Measurements from ENCODE around the gene PITX1.

The PITX1 gene

DNA sequence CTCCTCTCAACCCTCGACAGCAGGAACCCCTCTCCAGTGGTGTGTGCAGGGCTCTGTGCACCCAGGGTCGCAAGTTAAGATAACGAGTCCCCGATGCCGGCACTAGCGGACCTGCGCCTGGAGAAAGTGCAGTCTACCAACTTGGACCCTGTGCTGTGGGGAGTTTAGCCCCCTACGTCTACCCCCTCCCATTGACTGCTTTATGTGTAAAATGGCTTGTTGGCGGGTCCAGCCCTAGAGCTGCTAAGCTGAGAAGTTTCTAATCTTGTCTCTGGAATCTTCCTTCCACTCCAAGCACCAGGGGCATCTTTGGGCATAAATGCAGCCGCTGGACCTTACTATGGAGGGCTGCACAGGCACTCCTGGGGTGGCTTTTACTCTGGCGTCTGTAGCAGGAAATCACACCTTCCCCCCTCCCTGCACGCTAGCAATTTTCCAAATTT is 7.1 kb upstream of the PITX1 start:
- Mint-ChIP-seq H3K27ac (no peak overlapping the region), H3K9me3 (no peaks in the 10 kb centered on the region), H3K27me3 (ENCODE audit: low read depth) (peaks cover 87% of the 10 kb centered on the region), H3K4me3 (no peak overlapping the region), H3K4me1 (ENCODE audit: low read depth) (no peaks in the 10 kb centered on the region), H3K36me3 (ENCODE audit: low read depth) (no peaks in the 10 kb centered on the region)
- no peak for DNase-seq (ENCODE audit: low spot score)

DNA sequence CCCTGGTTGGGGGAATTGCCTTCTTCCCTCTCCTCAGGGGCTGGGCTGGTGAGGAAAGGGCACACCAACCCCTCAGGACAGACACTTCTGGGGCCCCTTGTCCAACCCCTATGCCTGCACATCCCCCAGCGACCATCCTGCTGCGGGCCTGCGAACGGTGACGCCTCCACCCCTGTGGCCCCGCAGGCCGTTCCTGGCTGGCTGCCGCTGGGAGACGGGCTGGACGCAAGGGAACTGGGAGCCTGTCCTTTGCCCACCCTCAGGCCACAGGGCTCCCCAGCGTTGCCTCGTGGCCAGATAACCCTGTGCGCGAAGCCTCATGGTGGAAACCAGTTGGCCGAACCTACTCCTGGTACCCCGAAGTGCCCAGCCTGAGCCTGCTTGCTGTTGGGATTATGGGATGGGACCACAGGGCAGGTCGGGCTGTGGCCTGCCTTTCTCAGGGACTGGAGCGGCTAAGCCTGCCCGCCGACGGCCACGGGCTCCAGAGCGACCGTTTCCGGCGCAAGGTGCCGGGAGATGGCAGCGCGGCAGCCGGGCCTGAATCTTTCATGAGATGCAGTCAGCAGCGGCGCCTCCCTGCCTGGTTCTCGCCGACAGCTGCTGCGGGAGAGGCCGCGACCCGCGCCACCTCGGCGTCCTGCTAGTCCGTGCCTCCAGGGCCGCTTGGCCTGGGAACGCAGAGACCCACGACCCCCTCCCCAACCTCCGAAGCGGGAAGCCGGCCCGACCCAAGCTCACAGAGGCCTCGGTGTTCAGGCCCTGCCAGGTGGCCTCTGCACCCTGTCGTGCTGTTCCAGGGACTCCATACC is 6.5 kb upstream of the PITX1 start:
- DNase-seq (ENCODE audit: low spot score), result no peak
- H3K4me3 Mint-ChIP-seq, result no peak overlapping the region
- H3K9me3 Mint-ChIP-seq, result no peaks in the 10 kb centered on the region
- H3K27me3 Mint-ChIP-seq (ENCODE audit: low read depth), result peaks cover 88% of the 10 kb centered on the region
- no peak overlapping the region for H3K27ac Mint-ChIP-seq
- H3K4me1 Mint-ChIP-seq (ENCODE audit: low read depth), result no peaks in the 10 kb centered on the region
- H3K36me3 Mint-ChIP-seq (ENCODE audit: low read depth), result no peaks in the 10 kb centered on the region

DNA sequence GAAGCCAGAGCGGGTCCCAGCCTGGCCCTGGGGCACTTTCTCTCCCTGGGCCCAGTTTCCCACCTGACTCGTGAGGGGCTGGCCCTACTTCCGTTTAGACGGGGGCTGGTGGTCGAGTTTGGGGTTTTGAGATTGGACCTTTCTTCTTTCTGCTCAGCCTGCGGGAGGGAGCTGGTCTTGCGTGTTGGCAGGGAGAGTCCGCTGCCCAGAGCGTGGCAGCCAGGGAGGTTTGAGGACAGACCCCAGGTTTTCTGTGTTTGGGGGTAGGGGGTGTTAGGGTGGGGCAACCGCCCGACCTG is 6.0 kb upstream of the PITX1 start:
- H3K36me3 Mint-ChIP-seq (ENCODE audit: low read depth), result no peaks in the 10 kb centered on the region
- peaks cover 89% of the 10 kb centered on the region for H3K27me3 Mint-ChIP-seq (ENCODE audit: low read depth)
- H3K9me3 Mint-ChIP-seq, result no peaks in the 10 kb centered on the region
- no peak overlapping the region for H3K4me3 Mint-ChIP-seq
- no peak for DNase-seq (ENCODE audit: low spot score)
- H3K27ac Mint-ChIP-seq, result no peak overlapping the region
- H3K4me1 Mint-ChIP-seq (ENCODE audit: low read depth), result peaks cover 1% of the 10 kb centered on the region

DNA sequence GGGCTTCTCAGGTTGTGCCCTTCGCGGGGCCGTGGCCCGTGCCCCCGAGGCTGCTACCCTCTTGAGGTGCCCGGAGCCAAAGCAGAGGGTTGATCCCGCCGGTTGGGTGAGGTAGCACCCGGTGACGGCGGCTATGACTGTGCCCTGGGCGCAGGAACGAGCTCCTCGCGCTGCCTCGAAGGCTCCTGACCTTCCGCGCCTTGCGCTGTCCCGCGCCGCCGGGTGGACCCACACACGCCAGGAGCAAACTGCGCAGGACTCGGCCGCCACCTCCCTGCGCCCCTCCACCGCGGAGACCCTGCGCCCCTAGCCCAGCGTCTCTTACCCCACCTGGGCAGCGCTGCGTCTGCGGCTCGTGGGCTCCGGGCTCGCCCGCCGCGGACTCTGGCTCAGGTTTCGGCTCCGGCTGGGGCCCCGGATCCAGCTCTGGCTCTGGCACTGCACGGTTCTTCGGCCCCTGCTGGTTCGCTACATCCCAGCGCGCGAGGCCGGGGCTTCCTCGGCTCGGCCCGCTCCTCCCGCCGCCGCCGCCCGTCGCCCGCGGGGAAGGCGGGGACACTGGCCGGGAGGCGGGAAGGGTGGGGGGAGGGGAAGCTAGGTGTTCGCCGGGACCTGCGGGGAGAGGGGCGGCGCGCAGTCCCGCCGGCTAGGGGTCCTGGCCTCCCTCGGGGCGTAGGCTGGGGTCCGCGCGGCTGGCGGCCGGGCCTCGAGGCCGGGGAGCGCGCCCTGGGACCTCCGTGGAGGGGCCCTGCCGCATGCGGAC is 5.4 kb upstream of the PITX1 start:
- Mint-ChIP-seq H3K9me3 (no peaks in the 10 kb centered on the region), H3K27me3 (ENCODE audit: low read depth) (peaks cover 88% of the 10 kb centered on the region), H3K27ac (no peak overlapping the region), H3K4me1 (ENCODE audit: low read depth) (peaks cover 4% of the 10 kb centered on the region), H3K36me3 (ENCODE audit: low read depth) (no peaks in the 10 kb centered on the region), H3K4me3 (no peak overlapping the region)
- DNase-seq (ENCODE audit: low spot score), result no peak

DNA sequence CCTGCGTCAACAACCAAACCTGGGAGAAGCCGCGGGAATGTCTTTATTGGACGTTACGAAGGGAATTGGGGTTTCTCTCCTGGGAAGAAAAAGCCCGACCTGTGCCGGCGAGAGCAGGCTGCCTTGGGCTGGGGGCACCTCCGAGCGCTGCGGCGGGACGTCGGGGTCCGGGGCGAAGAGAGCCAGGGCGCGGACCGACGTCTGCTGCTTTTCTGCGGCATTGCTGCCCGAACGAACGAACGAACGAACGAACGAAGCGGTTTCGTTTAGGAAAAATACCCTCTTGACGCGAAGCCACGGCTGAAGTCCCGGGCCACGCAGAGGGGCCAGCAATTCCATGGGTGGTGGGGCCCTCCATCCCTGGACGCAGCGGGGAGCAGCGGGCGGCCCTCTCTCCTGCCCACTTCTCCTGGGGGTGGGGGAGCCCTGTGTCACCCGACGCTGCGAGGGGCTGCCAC is 4.8 kb upstream of the PITX1 start:
- Mint-ChIP-seq H3K4me1 (ENCODE audit: low read depth) (peaks cover 6% of the 10 kb centered on the region), H3K27me3 (ENCODE audit: low read depth) (peaks cover 84% of the 10 kb centered on the region), H3K27ac (no peak overlapping the region), H3K4me3 (no peak overlapping the region), H3K36me3 (ENCODE audit: low read depth) (no peaks in the 10 kb centered on the region), H3K9me3 (no peaks in the 10 kb centered on the region)
- DNase-seq (ENCODE audit: low spot score), result no peak

DNA sequence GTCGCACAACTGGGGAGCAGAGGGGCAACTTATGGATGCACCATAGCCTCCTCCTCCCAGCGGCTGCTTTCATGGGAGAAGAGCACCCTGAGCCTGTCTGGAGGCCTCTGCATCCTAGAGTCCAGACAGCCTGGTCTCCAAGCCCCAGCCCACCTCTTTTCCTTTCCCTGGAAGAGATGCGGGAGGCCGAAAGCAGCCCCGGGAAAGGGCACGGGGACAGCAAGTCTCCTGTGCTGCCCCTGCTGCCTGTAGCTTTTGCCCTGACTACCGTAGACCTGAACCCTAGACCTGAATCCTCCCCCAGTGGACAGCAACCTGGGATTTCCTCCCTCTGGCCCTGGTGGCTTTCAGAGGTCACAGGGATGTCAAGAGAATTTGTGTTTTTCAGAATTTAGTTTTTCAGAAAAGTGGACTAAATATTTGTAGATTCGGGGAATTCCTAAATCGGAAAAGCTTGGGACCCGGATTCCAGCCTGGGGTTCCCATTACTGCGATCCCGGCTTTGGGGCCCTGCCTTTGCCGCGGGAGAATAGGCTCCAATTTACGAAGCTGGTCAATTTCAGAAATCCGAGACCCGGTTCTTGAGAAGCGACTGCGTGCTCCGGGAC is 4.3 kb upstream of the PITX1 start:
- H3K4me3 Mint-ChIP-seq, result no peak overlapping the region
- no peaks in the 10 kb centered on the region for H3K9me3 Mint-ChIP-seq
- H3K27ac Mint-ChIP-seq, result no peak overlapping the region
- H3K36me3 Mint-ChIP-seq (ENCODE audit: low read depth), result no peaks in the 10 kb centered on the region
- peaks cover 7% of the 10 kb centered on the region for H3K4me1 Mint-ChIP-seq (ENCODE audit: low read depth)
- DNase-seq (ENCODE audit: low spot score), result no peak
- peaks cover 80% of the 10 kb centered on the region for H3K27me3 Mint-ChIP-seq (ENCODE audit: low read depth)

DNA sequence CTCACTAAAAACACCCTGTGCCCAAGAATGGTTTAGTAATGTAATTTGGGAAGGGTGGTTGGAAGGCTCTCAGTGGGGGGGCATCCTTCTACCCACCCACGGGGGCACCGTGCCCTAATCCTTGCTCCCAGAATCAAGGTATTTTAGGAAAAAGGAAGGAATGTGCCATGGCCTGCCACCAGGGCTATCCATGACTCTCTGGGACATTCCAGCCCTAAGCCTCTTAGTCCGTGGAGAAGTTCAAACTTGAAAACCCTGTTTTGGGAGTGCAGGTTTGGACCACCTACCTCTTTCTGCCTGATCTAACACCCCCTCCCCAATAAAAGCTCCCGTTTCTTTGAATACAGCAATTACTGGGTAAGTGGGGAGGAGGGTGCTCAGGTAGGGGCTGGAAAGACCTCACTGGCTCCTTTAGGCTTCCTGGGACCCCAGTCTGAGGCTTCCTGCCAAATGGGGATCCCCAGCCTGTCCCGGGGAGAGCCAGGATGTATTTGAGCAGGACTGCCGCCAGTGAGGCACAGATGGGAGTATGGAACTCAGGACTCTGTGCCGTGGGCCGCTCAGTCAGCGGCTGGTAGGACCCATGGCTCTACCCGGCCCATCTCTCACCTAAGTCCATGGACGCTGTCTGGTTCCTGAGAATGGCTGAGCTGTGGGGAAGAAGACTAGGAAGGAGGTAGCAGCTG is 3.6 kb upstream of the PITX1 start:
- Mint-ChIP-seq H3K4me1 (ENCODE audit: low read depth) (peaks cover 9% of the 10 kb centered on the region), H3K36me3 (ENCODE audit: low read depth) (no peaks in the 10 kb centered on the region), H3K9me3 (no peaks in the 10 kb centered on the region), H3K27ac (no peak overlapping the region), H3K4me3 (no peak overlapping the region), H3K27me3 (ENCODE audit: low read depth) (peaks cover 78% of the 10 kb centered on the region)
- no peak for DNase-seq (ENCODE audit: low spot score)

DNA sequence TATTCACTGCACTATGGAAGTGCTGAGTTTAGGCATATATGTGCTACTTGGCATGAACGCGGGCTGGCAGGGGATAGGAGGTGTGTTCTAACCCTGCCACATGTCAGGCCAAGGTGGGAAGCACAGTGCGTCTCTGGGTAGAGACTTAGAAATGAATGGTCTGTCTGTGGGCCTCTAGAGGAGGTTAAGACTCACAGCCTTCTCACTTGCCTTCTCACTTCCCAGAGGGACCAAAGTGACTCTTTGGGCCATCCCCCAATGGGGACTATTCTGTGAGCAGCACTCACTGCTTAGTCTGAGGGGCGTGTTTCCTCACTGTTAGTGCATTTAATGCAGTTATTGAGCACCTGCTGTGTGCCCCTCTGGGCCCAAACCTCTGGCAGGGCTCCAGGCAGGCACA is 2.4 kb upstream of the PITX1 start:
- H3K36me3 Mint-ChIP-seq (ENCODE audit: low read depth), result no peaks in the 10 kb centered on the region
- peak overlapping the region; percentile 12 for H3K4me3 Mint-ChIP-seq
- H3K27ac Mint-ChIP-seq, result no peak overlapping the region
- peaks cover 17% of the 10 kb centered on the region for H3K4me1 Mint-ChIP-seq (ENCODE audit: low read depth)
- no peak for DNase-seq (ENCODE audit: low spot score)
- peaks cover 78% of the 10 kb centered on the region for H3K27me3 Mint-ChIP-seq (ENCODE audit: low read depth)
- H3K9me3 Mint-ChIP-seq, result no peaks in the 10 kb centered on the region

DNA sequence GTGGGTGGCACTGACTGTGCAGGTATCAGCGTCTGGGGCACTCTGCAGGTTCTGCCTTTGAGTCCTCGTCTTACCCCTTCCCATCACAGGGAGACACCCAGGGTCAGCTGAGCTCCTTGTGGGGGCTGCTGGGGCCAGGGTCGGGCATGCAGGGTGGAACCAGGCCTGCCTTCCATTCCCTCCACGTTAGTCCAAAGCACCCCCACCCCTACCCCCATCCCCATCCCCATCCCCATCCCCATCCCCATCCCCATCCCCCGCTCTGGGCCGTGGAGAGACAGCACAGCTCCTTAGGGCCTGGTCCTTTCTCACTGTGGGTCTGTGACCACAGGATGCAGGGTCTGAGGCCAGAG is 1.6 kb upstream of the PITX1 start:
- no peak overlapping the region for H3K27ac Mint-ChIP-seq
- H3K4me3 Mint-ChIP-seq, result peak overlapping the region; percentile 12
- H3K9me3 Mint-ChIP-seq, result no peaks in the 10 kb centered on the region
- peaks cover 21% of the 10 kb centered on the region for H3K4me1 Mint-ChIP-seq (ENCODE audit: low read depth)
- DNase-seq (ENCODE audit: low spot score), result no peak
- peaks cover 77% of the 10 kb centered on the region for H3K27me3 Mint-ChIP-seq (ENCODE audit: low read depth)
- no peaks in the 10 kb centered on the region for H3K36me3 Mint-ChIP-seq (ENCODE audit: low read depth)

DNA sequence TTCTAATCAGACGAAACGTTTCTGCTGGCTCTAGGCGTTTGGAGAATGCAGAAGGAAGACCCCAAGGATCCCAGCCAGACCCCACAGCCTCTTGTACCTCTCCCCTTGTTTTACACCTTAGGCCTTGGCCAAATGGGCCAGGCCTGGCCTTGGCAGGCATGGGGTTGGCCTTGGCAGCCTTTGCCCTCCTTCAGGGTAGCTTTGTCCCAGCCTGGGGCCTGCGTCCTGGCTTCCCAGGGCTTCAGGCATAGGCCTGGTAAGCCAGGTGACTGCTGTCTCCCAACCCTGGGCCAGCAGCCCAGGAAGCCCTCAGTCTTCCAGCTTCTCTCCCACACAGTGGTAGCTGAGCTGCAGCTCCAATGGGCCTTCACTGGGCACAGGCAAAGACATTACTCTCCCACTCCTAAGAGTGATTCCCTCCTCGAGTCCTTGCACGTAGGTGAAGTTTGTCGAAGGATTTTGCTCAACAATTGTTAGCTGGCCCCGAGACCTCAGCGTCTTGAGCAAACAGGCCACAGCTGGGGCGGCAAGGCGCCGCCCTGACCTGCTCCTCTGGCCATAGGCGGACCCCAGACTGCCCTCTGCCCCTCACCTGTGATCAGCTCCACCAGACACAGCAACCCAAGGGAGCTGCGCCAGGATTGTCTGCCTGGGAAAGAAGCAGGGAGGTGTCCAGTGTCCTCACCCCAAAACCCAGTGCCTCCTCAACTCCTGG is 1.1 kb upstream of the PITX1 start:
- H3K4me3 Mint-ChIP-seq, result peak overlapping the region; percentile 77
- H3K27ac Mint-ChIP-seq, result no peak overlapping the region
- peaks cover 79% of the 10 kb centered on the region for H3K27me3 Mint-ChIP-seq (ENCODE audit: low read depth)
- no peaks in the 10 kb centered on the region for H3K9me3 Mint-ChIP-seq
- peaks cover 25% of the 10 kb centered on the region for H3K4me1 Mint-ChIP-seq (ENCODE audit: low read depth)
- H3K36me3 Mint-ChIP-seq (ENCODE audit: low read depth), result no peaks in the 10 kb centered on the region
- DNase-seq (ENCODE audit: low spot score), result no peak

DNA sequence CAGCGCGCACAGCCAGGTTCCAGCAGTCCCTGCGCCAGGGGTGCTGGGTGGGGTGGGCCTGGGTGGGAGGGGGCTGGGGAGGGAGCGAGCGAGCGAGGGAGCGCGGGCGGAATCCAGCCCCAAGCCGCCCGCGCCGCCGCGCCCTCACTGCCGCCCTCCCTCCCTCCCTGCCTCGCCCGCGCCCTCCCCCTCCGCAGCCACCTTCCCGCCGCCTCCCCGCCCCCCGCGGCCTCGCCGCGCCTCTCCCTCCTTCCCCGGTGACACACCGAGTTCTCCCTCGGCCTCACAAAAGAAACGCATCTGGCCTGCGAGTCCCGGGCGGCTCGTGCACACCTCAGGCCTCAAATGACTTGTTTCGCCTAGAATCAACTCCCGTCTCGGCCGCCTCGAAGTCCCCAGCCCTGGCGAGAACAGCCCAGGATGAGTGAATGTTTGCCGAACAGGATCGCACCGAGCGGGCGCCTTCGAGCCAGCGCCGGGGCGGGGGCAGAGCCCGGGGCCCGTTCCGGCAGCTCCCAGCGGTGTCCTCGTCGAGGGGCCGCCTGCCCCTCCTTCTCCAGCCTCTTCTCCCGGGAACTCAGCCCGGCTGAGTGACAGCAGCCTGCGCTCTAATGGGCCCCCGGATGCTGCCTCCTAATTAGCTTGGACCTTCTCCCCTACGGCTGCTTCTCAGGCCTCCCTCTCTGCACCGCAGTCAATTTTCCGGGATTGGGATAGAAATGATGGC is 371 bp upstream of the PITX1 start:
- DNase-seq (ENCODE audit: low spot score), result peak; percentile 17
- Mint-ChIP-seq H3K4me1 (ENCODE audit: low read depth) (peaks cover 28% of the 10 kb centered on the region), H3K9me3 (peaks cover 3% of the 10 kb centered on the region), H3K36me3 (ENCODE audit: low read depth) (no peaks in the 10 kb centered on the region), H3K27me3 (ENCODE audit: low read depth) (peaks cover 83% of the 10 kb centered on the region), H3K27ac (peak overlapping the region; percentile 49), H3K4me3 (peak overlapping the region; percentile 83)

DNA sequence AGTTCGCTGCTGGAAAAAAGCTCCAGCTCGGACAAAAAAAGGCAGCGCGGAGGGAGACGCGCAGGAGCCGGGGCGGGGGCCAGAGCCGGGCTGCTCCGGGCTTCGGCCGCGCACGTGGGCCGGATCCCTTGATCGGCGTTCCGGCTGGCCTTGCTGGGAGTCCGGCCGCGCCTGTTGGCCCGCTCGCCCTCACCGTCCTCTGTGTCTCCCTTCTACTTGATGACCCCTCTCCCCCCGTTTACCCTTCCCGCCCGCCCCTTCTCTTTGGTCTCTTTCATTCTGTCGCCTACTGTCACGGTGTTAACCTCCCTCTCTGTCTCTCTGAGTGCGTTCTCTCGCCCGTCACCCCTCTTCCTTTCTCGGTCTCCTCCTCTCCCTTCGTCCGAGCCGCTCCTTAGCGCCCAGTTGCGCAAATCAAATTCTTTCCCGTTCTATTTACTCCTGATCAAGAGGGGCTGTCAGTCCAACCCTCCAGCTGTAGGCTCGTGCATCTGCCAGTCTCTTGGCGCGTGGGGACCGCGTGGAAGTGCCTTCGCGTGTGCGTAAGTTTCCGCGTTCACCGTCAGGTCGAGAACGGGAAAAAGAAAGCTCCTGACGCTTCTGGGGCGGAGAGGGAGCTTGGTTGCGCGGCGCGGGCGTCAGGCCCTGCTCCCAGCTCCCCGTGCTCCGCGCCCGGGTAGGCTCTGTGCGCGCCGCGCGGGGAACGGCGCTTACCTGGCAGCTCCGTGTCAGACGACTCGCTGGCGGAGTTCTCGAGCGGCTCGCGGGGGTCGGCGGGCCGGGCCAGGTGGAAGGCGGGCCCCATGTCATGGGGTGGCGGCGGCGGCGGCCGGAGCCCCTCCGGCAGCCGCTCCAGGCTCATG is 798 bp downstream of the PITX1 start:
- DNase-seq (ENCODE audit: low spot score), result no peak
- Mint-ChIP-seq H3K27me3 (ENCODE audit: low read depth) (peaks cover 81% of the 10 kb centered on the region), H3K4me1 (ENCODE audit: low read depth) (peaks cover 31% of the 10 kb centered on the region), H3K27ac (peak overlapping the region; percentile 52), H3K4me3 (peak overlapping the region; percentile 85), H3K9me3 (peaks cover 4% of the 10 kb centered on the region), H3K36me3 (ENCODE audit: low read depth) (no peaks in the 10 kb centered on the region)
